Activated T-cell treated with anti-CD3 and anti-CD28 coated beads for 24 hours (primary cell): ENCODE results near the gene MRPS18A.
"Not testable (repeated sequence)": the region's sequence is repeated elsewhere in the genome, so short reads cannot be mapped to it uniquely, and the experiment has no call there.

Source experiments
- DNase-seq: peaks from one replicate; pipeline ENCODE4 v3.0.0-alpha.2; 2020; ENCODE audit warnings: low read depth

MRPS18A gene

DNA sequence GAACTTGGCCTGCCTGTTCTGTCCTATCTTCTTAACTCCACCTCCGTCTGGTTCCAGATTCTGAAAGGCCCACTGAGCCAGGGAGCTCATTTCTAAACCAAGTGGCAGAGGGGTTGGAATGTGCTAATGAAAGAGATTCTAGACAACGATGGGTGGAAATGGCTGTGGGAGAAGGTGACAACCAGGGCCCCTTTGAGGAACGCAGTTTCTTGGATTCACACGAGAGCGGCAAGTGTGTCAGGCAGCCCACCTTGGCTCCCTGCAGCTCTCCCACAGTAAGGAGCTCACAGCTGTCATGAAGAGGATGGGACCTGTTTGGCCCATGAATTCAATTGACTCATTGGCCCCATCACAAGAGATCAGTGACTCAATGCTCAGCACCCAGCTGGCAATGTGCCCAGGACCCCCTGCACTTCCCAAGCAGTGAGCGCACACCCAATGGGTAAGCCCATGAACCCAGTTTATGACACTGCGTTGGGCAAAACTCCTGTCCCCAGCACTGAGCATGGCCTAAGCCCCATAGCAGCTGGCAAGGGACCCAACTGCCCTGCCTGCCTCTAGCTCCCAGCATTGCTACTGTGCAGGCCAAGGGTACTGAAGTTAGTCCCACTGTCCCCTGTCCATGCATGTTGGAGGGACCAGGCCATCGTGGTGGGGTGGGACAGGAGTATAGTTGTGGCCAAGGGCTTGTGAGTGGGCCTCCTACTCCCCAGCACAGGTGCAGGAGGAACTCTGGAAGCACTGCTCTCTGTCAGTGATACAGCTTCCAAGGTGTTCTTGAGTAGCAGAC is 16.4 kb downstream of the MRPS18A start:
- DNase-seq = no peak

DNA sequence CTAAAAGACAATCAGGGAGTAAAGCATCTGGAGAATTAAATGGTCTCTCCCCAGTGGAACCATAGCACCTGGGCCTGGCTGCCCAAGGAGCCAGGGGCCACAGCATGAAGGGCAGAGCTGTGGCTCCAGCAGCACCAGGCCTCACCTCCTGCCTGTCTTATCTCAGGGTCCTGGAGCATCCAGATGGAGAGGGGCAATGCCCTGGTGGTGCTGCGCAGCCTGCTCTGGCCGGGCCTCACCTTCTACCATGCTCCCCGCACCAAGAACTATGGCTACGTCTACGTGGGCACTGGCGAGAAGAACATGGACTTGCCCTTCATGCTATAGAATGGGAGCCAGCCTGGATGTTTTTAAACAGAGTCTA is 17.0 kb downstream of the MRPS18A start:
- DNase-seq = no peak

- no peak for DNase-seq
These were observed 17.5 kb downstream of the MRPS18A start for GRCh38 chr6:43669922-43670622.

DNA sequence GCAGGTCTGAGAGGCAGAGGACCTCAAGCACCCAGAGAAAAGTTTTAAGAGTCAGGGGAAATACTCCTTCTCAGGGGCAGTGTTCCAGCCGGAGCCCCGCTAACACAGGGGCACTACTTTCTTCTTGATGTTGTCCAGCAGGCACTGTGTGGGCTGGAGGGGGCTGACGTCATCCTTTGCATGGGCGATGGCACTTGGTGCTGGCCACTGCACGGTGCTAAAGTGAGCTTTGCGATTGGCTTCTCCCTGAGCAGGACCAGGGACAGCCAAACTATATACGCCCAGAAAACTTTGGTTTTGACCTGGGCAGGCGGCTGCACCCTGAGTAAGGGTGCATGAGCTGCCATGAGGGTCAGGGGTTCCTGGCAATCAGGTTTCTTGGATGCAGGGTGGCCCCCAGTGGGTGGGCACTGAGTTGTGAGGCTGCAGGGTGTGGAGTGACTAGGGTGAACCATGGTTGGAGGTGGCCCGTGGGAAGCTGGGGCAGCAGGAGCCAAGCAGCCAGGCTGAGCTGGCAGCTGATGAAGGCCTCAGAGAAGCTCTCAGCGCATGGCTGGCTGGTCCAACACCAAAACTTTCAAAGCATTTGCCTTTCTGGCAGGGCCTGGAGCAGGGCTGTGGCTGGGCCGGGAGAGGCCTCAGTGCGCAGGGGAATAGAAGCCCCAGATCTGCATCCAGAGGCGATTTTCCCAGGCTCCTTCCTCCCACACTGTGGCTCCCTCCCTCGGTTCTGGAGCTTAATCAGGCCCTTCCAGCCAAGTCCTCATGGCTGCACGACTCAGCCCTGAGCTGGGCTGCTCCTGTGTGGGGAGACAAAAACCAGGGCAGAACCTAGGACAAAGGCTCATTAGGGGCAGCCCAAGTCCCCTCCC is 18.3 kb downstream of the MRPS18A start:
- DNase-seq = no peak

GRCh38 chr6:43668151-43669028 is 19.2 kb downstream of the MRPS18A start:
- DNase-seq = no peak

GRCh38 chr6:43667245-43668150 is 20.1 kb downstream of the MRPS18A start:
- DNase-seq = peak; percentile 78

DNA sequence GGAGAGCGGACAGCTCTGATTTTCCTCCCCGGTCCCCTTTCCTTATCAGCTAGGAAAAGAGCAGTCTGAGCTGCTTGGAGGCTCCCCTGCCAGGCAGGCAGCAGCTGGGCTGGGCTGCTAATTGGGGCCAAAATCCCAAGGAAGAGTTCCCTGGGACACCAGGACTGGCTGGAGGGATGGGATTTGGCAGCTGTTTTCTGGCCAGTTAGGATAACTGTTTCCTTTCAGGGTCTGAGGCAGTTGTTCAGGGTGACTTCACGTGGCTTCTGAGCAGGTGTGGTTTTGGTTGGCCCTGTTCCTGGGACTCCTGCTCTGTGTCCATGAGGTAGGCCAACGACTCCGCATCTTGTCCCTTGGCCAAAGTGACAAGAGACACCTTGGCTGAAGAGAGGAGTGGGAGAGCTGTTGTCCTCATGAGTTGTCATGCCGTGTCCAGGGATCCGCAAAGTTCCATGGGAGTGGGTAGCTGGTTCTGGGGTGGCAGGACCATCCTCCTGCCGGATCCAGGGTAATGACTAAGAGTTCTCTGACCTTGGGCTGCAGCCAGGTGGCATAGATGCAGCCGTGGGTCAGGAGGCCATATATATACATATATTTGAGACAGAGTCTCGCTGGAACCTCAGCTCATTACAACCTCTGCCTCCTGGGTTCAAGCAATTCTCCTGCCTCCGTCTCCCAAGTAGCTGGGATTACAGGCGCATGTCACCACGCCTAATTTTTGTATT is 21.2 kb downstream of the MRPS18A start:
- no peak for DNase-seq

DNA sequence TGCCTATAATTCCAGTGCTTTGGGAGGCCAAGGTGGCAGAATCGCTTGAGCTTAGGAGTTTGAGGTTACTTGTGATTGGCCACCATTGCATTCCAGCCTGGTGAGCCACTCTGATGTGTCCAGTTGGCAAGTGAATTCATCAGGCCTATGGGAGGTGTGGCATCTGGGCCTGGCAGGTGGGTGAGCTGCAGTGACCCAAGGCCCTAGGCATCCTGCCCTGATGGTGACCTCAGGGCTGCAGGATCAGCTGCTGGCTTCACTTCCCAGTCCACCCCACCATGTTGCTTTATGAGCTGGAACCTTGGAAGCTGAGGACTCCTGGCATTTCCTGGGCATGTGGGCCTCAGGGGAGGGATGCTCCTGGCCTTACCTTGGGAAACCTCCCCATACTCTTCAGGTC is 22.2 kb downstream of the MRPS18A start:
- DNase-seq = no peak

GRCh38 chr6:43662948-43663347 is 24.6 kb downstream of the MRPS18A start:
- DNase-seq = not testable (repeated sequence)

GRCh38 chr6:43658161-43658560 is 29.4 kb downstream of the MRPS18A start:
- DNase-seq = no peak

- DNase-seq = no peak
These were observed 30.3 kb downstream of the MRPS18A start for GRCh38 chr6:43657221-43657802.

DNA sequence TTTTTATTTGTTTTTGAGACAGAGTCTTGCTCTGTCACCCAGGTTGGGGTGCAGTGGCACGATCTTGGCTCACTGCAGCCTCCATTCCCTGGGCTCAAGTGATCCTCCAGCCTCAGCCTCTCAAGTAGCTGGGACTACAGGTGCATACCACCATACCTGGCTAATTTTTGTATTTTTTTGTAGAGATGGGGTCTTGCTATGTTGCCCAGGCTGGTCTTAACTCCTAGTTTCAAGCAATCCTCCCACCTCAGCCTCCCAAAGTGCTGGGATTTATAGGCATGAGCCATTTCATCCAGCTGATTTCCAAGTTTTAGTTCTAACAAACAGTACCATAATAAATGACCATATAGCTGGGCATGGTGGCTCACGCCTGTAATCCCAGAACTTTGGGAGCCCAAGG is 34.8 kb downstream of the MRPS18A start:
- not testable (repeated sequence) for DNase-seq

DNA sequence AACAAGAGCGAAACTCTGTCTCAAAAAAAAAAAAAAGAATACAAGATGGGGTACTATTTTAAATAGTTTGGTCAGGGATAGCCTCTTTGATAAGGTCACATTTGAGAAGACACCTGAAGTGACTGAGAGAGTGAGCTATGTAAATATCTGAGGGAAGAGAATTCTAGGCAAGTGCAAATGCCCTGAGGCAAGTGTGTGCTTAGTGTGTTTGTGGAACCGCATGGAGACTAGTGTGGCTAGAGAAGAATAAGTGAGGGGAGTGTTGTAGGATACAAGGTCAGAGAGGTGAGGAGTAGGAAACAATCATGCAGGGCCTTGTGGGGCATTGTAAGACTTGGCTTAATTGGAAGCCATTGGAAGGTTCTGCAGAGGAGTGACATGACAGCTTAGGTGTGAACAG is 39.3 kb downstream of the MRPS18A start:
- no peak for DNase-seq

DNA sequence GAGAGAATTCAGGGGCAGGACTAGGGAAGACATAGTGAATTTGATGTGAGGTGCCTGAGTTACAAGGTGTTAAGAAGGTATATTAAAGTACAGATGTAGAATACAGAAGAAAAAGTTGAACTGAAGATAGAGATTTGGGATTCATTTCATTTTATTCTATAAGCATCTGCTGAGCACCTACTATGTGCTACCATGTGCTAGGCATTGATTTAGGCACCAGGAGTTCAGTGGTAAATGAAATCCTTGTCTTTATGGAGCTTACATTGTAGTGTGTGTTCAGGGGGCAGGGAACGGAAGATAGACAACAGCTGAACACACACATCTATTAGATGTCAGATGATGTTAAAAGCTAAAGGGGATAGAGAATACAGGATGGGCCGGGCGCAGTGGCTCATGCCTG is 40.0 kb downstream of the MRPS18A start:
- no peak for DNase-seq

GRCh38 chr6:43645613-43645964 is 42.0 kb downstream of the MRPS18A start:
- DNase-seq = no peak

- peak; percentile 49 for DNase-seq
These were observed 42.5 kb downstream of the MRPS18A start, which contains the start of gene RSPH9 for GRCh38 chr6:43644940-43645612. TSS of gene RSPH9 (plus strand) at chr6:43645036. CDS start at chr6:43645099, 63 bp downstream.

GRCh38 chr6:43639984-43640800 is 47.4 kb downstream of the MRPS18A start:
- no peak for DNase-seq

- no peak for DNase-seq
These were observed 51.3 kb downstream of the MRPS18A start for GRCh38 chr6:43636308-43636659.
